GM12878 (cell line): Measurements from ENCODE around the gene ACTL6A. TPM values are rescaled to one million over a fixed set of nuclear protein-coding genes. Genes with fewer than 3 reads are reported as not detected.
A peak's percentile ranks its signal among the peaks of the same experiment; 100 is the strongest.

Source experiments
- ATF7 ChIP-seq: fragments of 450-650 bp; IDR thresholded peaks from 2 replicates; pipeline ENCODE4 v1.6.1; 2016; ENCODE audit warnings: low read depth, mild to moderate bottlenecking
- CTCF ChIP-seq, 3 experiments: IDR thresholded peaks in 2 of 3; conservative IDR thresholded peaks in 1 of 3; 2 replicates each; pipeline ENCODE4 v1.5.1; 2011; ENCODE audit warnings: low read depth in 3 of 3, low read length in 3 of 3, mild to moderate bottlenecking in 3 of 3, control low read depth in 2 of 3, moderate library complexity in 2 of 3, inconsistent platforms in 1 of 3, mixed read lengths in 1 of 3; ENCODE audit not compliant: control insufficient read depth in 2 of 3, insufficient read depth in 1 of 3; ENCODE audit errors: extremely low read depth in 1 of 3
- E2F8 ChIP-seq: fragments of 450-650 bp; IDR thresholded peaks from 2 replicates; pipeline ENCODE4 v1.6.1; 2018; ENCODE audit warnings: mild to moderate bottlenecking, low read depth, moderate library complexity; ENCODE audit not compliant: partially characterized antibody
- MLLT1 ChIP-seq: fragments of 450-650 bp; IDR thresholded peaks from 2 replicates; pipeline ENCODE4 v1.6.1; 2016; ENCODE audit warnings: mild to moderate bottlenecking
- NFIC ChIP-seq: IDR thresholded peaks from 2 replicates; pipeline ENCODE4 v1.6.1; 2012; ENCODE audit warnings: low read depth, mild to moderate bottlenecking, inconsistent platforms, low read length, moderate library complexity
- PRDM15 ChIP-seq: fragments of 450-650 bp; formaldehyde crosslinking; IDR thresholded peaks from 2 replicates; pipeline ENCODE4 v1.4.0; 2020; ENCODE audit warnings: mild to moderate bottlenecking, moderate library complexity
- RB1 ChIP-seq: fragments of 450-650 bp; formaldehyde crosslinking; IDR thresholded peaks from 2 replicates; pipeline ENCODE4 v1.6.1; 2017; ENCODE audit warnings: mild to moderate bottlenecking, borderline replicate concordance
- RUNX3 ChIP-seq: IDR thresholded peaks from 2 replicates; pipeline ENCODE4 v1.6.1; 2012; ENCODE audit warnings: low read length, inconsistent platforms
- SUZ12 ChIP-seq: fragments of 200-600 bp; sonication (generic); IDR thresholded peaks from one replicate; pipeline ENCODE4 v1.6.1; 2018; ENCODE audit warnings: antibody characterized with exemption, mild to moderate bottlenecking; ENCODE audit not compliant: unreplicated experiment
- TCF7 ChIP-seq: IDR thresholded peaks from 2 replicates; pipeline ENCODE4 v1.6.1; 2014; ENCODE audit warnings: antibody characterized with exemption, borderline replicate concordance
- USF1 ChIP-seq: IDR thresholded peaks from 2 replicates; pipeline ENCODE4 v1.6.1; 2011; ENCODE audit warnings: borderline replicate concordance, low read depth, mild to moderate bottlenecking, moderate library complexity, mixed read lengths, low read length; ENCODE audit not compliant: insufficient read depth; ENCODE audit errors: extremely low read length
- ZBTB40 ChIP-seq: fragments of 450-650 bp; IDR thresholded peaks from 2 replicates; pipeline ENCODE4 v1.6.1; 2016; ENCODE audit warnings: mild to moderate bottlenecking, moderate library complexity, borderline replicate concordance
- ZZZ3 ChIP-seq: IDR thresholded peaks from 2 replicates; pipeline ENCODE4 v1.6.1; 2011; ENCODE audit warnings: low read depth; ENCODE audit not compliant: control insufficient read depth, insufficient read length
- polyA plus RNA-seq, 11 experiments: library from polyadenylated mRNA; depleted of rRNA in 4 of 11; unstranded in 6 of 11; stranded (reverse) in 5 of 11; fragments of >200 nt; fragmentation: Nextera tagmentation in 4 of 11; fragmentation: Illumina TruSeq in 1 of 11; extraction: Ambion mirVana in 4 of 11; extraction: Trizol in 1 of 11; gene quantifications; 1 replicate in 1 of 11; 2 replicates in 10 of 11; pipeline versions ENCODE4 v1.2.1 to v1.2.3, GENCODE V29; 2011 to 2016; ENCODE audit warnings: inconsistent platforms in 2 of 11, missing spikeins in 2 of 11, low read depth in 1 of 11
- total RNA-seq, 4 experiments: library from RNA; depleted of rRNA in 3 of 4; stranded (reverse); fragments of >200 nt in 3 of 4; fragmentation: Illumina TruSeq in 1 of 4; extraction: Trizol in 1 of 4; gene quantifications; 2 replicates each; pipeline versions ENCODE4 v1.2.1 to v1.2.3, GENCODE V29; 2013 to 2021

ACTL6A gene
- total and polyA plus RNA-seq, 10 of the 15 experiments (the other 5 are each of a cell fraction or from before 2014, with no cell fraction given) = 70.2 to 197 (median 105) TPM

- TF ChIP-seq ZBTB40 (no peak), E2F8 (no peak), CTCF (IDR thresholded peaks at IDR 0.05 in 2 of 3, conservative IDR thresholded peaks at IDR 0.05 in 1 of 3; ENCODE audit: control insufficient read depth in 2 of 3, extremely low read depth in 1 of 3, insufficient read depth in 1 of 3, low read depth in 3 of 3, low read length in 3 of 3) (no peak), ZZZ3 (no peak), TCF7 (no peak), USF1 (no peak), PRDM15 (no peak), NFIC (no peak), MLLT1 (no peak), RUNX3 (no peak), RB1 (no peak), SUZ12 (no peak), ATF7 (0 out of 2 replicates have a peak, but pooled peaks have one; percentile 27)
Measured at GRCh38 chr3:179606534-179607085, 43.9 kb downstream of the ACTL6A start (continued).
